GM12872 (cell line): ENCODE data around the gene SUSD1.

Source experiments
- CTCF ChIP-seq: IDR thresholded peaks from 3 replicates; pipeline ENCODE4 v1.5.1; 2011; ENCODE audit warnings: low read depth, mild to moderate bottlenecking, low read length, moderate library complexity; ENCODE audit not compliant: insufficient read depth

Gene SUSD1

GRCh38 chr9:112115970-112116753, 58.9 kb downstream of the SUSD1 start:
- no peak for TF ChIP-seq CTCF

GRCh38 chr9:112115109-112115508, 60.0 kb downstream of the SUSD1 start:
- TF ChIP-seq CTCF, result no peak

GRCh38 chr9:112112941-112113681, 62.0 kb downstream of the SUSD1 start:
- TF ChIP-seq CTCF, result peak; percentile 73

- TF ChIP-seq CTCF, result no peak
These were observed 62.6 kb downstream of the SUSD1 start for GRCh38 chr9:112112519-112112918.

GRCh38 chr9:112111461-112111860, 63.6 kb downstream of the SUSD1 start:
- TF ChIP-seq CTCF, result no peak

GRCh38 chr9:112110777-112111113, 64.4 kb downstream of the SUSD1 start:
- TF ChIP-seq CTCF, result no peak

GRCh38 chr9:112110094-112110776, 64.9 kb downstream of the SUSD1 start:
- TF ChIP-seq CTCF, result no peak
